ENCODE results near the gene PYHIN1. TPM values are rescaled to one million over a fixed set of nuclear protein-coding genes. Genes with fewer than 3 reads are reported as not detected.

Gene PYHIN1
- total and polyA plus RNA-seq, 2 of the 8 experiments (the other 6 are each of a cell fraction or from before 2014, with no cell fraction given), result not detected

DNA sequence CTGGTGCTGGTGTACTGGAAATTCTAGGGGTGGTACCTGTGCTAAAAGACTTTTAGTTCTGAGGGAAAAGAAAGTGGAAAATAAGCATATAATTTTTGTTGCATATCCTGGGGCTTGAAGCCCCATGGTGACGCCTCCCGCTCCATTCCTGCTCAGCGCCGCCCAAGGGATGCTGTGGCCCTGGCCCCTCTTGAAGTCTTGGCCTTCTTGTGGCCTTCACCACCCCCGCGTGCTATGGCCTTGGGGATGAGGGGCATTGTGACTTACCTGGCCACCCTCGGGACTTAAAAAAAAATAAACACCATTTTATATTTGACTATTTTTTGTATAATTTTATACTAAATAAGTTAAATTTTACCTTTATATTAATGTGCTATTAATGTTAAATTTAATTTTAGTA, 93.7 kb downstream of the PYHIN1 start:
- Histone ChIP-seq H3K36me3 (ENCODE audit: control insufficient read depth in 2 of 4, insufficient read depth in 4 of 4, low read length in 3 of 4) (no peaks in the 10 kb centered on the region), H2AK5ac (ENCODE audit: low read depth, low read length) (no peak overlapping the region), H3K18ac (ENCODE audit: extremely low read depth, low read length) (no peak overlapping the region), H3K4me3 (ENCODE audit: extremely low read depth in 1 of 4, insufficient read depth in 2 of 4, low read depth in 3 of 4, low read length in 4 of 4) (no peak overlapping the region), H2BK15ac (ENCODE audit: low read length) (no peak overlapping the region), H4K5ac (ENCODE audit: insufficient read length, low read depth, low read length) (no peak overlapping the region), H3K27me3 (replicated peaks in 1 of 4; ENCODE audit: control insufficient read depth in 3 of 4, extremely low read depth in 1 of 4, insufficient read depth in 3 of 4, low read length in 3 of 4) (no peaks in the 10 kb centered on the region), H3K56ac (replicated peaks; ENCODE audit: insufficient read length, low read depth, low read length) (no peak overlapping the region), H3K9ac (replicated peaks in 1 of 4; ENCODE audit: extremely low read depth in 1 of 4, low read depth in 3 of 4, low read length in 3 of 4) (no peak overlapping the region), H3K4me1 (replicated peaks in 1 of 4; ENCODE audit: control insufficient read depth in 3 of 4, insufficient read depth in 4 of 4, low read length in 3 of 4) (no peaks in the 10 kb centered on the region), H2BK20ac (ENCODE audit: low read length) (no peak overlapping the region), H3K4me2 (ENCODE audit: insufficient read depth in 1 of 2, low read depth in 2 of 2, low read length in 2 of 2) (no peak overlapping the region), H3K23me2 (ENCODE audit: low read depth, low read length) (no peaks in the 10 kb centered on the region), H4K8ac (ENCODE audit: extremely low read depth, insufficient read depth, low read length) (no peak overlapping the region), H2BK120ac (replicated peaks; ENCODE audit: low read depth, low read length) (no peak overlapping the region), H2BK12ac (ENCODE audit: low read depth, low read length) (no peak overlapping the region), H4K91ac (replicated peaks; ENCODE audit: insufficient read length, low read length) (no peak overlapping the region), H3K4ac (replicated peaks; ENCODE audit: insufficient read length, low read depth, low read length) (no peak overlapping the region), H2BK5ac (ENCODE audit: low read depth, low read length) (no peak overlapping the region), H3K9me3 (ENCODE audit: insufficient read depth in 2 of 2, low read depth in 1 of 2, low read length in 1 of 2) (no peaks in the 10 kb centered on the region), H3K14ac (ENCODE audit: insufficient read length) (no peak overlapping the region), H3K27ac (ENCODE audit: low read depth, low read length) (no peak overlapping the region), H3K79me2 (ENCODE audit: control insufficient read depth in 1 of 2, insufficient read depth in 2 of 2, low read length in 2 of 2) (no peaks in the 10 kb centered on the region), H3K23ac (ENCODE audit: insufficient read length) (no peak overlapping the region), H2AFZ (ENCODE audit: low read length) (no peak overlapping the region), H3K79me1 (ENCODE audit: low read depth, low read length) (no peaks in the 10 kb centered on the region), H4K20me1 (replicated peaks in 1 of 2; ENCODE audit: control insufficient read depth in 1 of 2, insufficient read depth in 2 of 2, low read length in 2 of 2) (no peaks in the 10 kb centered on the region)
- CTCF ChIA-PET (ENCODE audit: partially characterized antibody), result no interaction called here
- TF ChIP-seq, protein P1, sequence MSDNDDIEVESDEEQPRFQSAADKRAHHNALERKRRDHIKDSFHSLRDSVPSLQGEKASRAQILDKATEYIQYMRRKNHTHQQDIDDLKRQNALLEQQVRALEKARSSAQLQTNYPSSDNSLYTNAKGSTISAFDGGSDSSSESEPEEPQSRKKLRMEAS (IDR thresholded peaks at IDR 0.05), result no peak
- no peak for TF ChIP-seq SP2 (IDR thresholded peaks at IDR 0.05; ENCODE audit: low read length)
- no peak for TF ChIP-seq BRCA1 (IDR thresholded peaks at IDR 0.05; ENCODE audit: low read depth, low read length)
- TF ChIP-seq CHD2 (IDR thresholded peaks at IDR 0.05; ENCODE audit: low read length), result no peak
- WGBS, 2 experiments (ENCODE audit: extremely low coverage in 1 of 2, insufficient coverage in 1 of 2, insufficient read length in 1 of 2, insufficient replicate concordance in 2 of 2, low coverage in 1 of 2, low lambda C conversion rate in 2 of 2, missing lambda C conversion rate in 1 of 2), result 96% methylated on average over 7 of the region's 7 CpGs; no CpG with 5 or more reads in 1 of the 2 experiments
- no peak for DNase-seq (ENCODE audit: low read depth in 1 of 2, low spot score in 2 of 2)
- POLR2A ChIA-PET (ENCODE audit: partially characterized antibody), result no interaction called here
- no peak for FAIRE-seq

Other genes starting within 250 kb of the PYHIN1 start
- gene SPTA1, start 244.8 kb upstream of the PYHIN1 start, total RNA-seq (2021; fragmentation: NEBNext Ultra II Directional; extraction: Animal tissue kit (Norgen Biotek cat#: 25700)), result not detected in 2 replicates
- not detected in 2 replicates for gene SPTA1, start 244.8 kb upstream of the PYHIN1 start, polyA plus RNA-seq (2011; rRNA removed)
- not detected in 2 replicates for gene OR6K2, start 230.9 kb upstream of the PYHIN1 start, total RNA-seq (2021; fragmentation: NEBNext Ultra II Directional; extraction: Animal tissue kit (Norgen Biotek cat#: 25700))
- not detected in 2 replicates for gene OR6K2, start 230.9 kb upstream of the PYHIN1 start, polyA plus RNA-seq (2011; rRNA removed)
- not detected in 2 replicates for gene OR6K3, start 210.8 kb upstream of the PYHIN1 start, total RNA-seq (2021; fragmentation: NEBNext Ultra II Directional; extraction: Animal tissue kit (Norgen Biotek cat#: 25700))
- not detected in 2 replicates for gene OR6K3, start 210.8 kb upstream of the PYHIN1 start, polyA plus RNA-seq (2011; rRNA removed)
- not detected in 2 replicates for gene OR6K6, start 176.8 kb upstream of the PYHIN1 start, total RNA-seq (2021; fragmentation: NEBNext Ultra II Directional; extraction: Animal tissue kit (Norgen Biotek cat#: 25700))
- not detected in 2 replicates for gene OR6K6, start 176.8 kb upstream of the PYHIN1 start, polyA plus RNA-seq (2011; rRNA removed)
- gene OR6N1, start 159.4 kb upstream of the PYHIN1 start, total RNA-seq (2021; fragmentation: NEBNext Ultra II Directional; extraction: Animal tissue kit (Norgen Biotek cat#: 25700)), result not detected in 2 replicates
- gene OR6N1, start 159.4 kb upstream of the PYHIN1 start, polyA plus RNA-seq (2011; rRNA removed), result not detected in 2 replicates
- not detected in 2 replicates for gene OR6N2, start 150.3 kb upstream of the PYHIN1 start, total RNA-seq (2021; fragmentation: NEBNext Ultra II Directional; extraction: Animal tissue kit (Norgen Biotek cat#: 25700))
- gene OR6N2, start 150.3 kb upstream of the PYHIN1 start, polyA plus RNA-seq (2011; rRNA removed), result not detected in 2 replicates
- gene MNDA, start 100.2 kb upstream of the PYHIN1 start, total RNA-seq (2021; fragmentation: NEBNext Ultra II Directional; extraction: Animal tissue kit (Norgen Biotek cat#: 25700)), result not detected in 2 replicates
- gene MNDA, start 100.2 kb upstream of the PYHIN1 start, polyA plus RNA-seq (2011; rRNA removed), result not detected in 2 replicates
- 0.63 and 1.1 TPM in 2 replicates for gene IFI16, start 78.4 kb downstream of the PYHIN1 start, total RNA-seq (2021; fragmentation: NEBNext Ultra II Directional; extraction: Animal tissue kit (Norgen Biotek cat#: 25700))
- 0.52 and 0.74 TPM in 2 replicates for gene IFI16, start 78.4 kb downstream of the PYHIN1 start, polyA plus RNA-seq (2011; rRNA removed)
- gene AIM2, start 145.2 kb downstream of the PYHIN1 start, total RNA-seq (2021; fragmentation: NEBNext Ultra II Directional; extraction: Animal tissue kit (Norgen Biotek cat#: 25700)), result 1.7 and 2.1 TPM in 2 replicates
- 0.21 and 0.28 TPM in 2 replicates for gene AIM2, start 145.2 kb downstream of the PYHIN1 start, polyA plus RNA-seq (2011; rRNA removed)
- 8.3 and 8.9 TPM in 2 replicates for gene CADM3, start 240.1 kb downstream of the PYHIN1 start, total RNA-seq (2021; fragmentation: NEBNext Ultra II Directional; extraction: Animal tissue kit (Norgen Biotek cat#: 25700))
- gene CADM3, start 240.1 kb downstream of the PYHIN1 start, polyA plus RNA-seq (2011; rRNA removed), result 8.0 and 8.5 TPM in 2 replicates

Measured in H1 (cell line).